HG03097 (cell line): ENCODE data around the gene FGF12.

Experiments
- ATAC-seq: cut with Tn5 transposase; IDR thresholded peaks from one replicate; pipeline ENCODE4 v1.9.1; 2021; ENCODE audit not compliant: unreplicated experiment, low FRiP score

FGF12 gene

DNA sequence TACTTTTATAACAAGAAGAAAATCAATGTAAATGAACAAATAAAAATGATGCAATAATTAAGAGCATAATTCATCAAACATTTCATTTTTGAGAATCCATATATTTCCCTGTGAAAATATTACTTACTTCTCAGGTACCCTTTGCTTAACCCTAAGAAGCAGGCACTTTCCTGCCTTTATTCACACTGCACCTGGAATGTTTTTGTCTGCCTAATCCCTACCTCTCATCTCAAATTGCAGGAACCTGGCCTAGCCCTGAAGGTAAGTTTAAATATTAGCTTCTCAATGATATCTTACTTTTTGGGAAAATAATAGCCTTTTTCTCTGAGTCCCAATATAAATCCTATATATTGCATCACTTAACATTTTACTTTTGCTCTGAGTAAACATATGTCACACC, 559.1 kb downstream of the FGF12 start:
- no peak for ATAC-seq

DNA sequence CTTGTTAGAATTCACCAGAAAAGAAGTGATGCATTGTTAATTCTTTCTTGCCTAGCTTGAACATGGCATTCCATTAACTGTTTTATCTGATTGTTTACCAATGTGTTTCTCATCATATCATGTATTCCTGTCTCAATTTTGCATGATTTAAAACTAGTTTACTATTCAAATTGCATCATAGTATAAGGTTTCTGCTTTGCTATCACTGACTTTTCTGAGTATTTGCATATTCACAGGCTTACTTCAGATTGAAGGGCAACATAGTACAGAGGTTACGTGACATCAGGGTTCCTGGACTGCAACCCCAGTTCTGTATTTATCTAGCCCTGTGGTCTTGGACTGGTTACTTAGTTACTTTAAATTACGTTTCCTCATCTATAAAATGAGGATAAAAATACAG, 561.8 kb downstream of the FGF12 start:
- no peak for ATAC-seq

DNA sequence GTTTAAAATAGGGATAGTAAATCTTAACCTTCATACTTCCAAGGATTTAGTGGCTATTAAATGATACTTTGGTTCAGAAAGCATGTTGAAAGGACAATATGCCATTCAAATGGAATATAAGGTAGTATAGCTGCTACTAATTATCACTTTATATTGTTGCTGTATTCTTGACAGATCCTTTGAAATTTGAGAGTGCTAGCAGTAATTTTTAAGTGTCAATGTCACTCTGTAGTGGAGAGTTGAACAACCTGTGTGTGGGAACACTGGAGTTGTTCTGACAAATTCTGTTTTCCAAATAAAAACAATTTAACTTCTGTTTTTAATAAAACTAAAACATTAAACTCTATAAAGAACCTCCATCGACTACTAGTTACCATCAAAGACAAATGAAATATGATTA, 565.7 kb downstream of the FGF12 start:
- ATAC-seq: no peak

GRCh38 chr3:192156382-192156781, 571.0 kb downstream of the FGF12 start:
- no peak for ATAC-seq

GRCh38 chr3:192155194-192155593, 572.1 kb downstream of the FGF12 start:
- ATAC-seq: no peak

DNA sequence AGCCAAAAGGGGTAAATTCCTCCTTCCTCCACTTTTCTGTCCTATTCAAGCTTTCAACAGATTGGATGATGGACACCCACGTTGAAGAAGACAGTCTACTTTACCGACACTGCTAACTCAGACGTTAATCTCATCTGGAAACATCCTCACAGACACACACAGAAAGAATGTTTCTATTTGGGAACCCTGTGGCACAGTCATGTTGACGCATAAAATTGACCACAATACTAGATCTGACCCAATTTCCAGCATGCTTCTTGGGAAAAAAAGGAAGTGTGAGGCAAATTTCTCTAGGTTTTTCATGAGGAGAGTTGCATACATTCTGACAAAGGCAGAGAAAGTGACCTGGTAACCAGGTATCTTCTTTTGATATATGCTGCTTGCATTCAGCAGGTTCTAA, 594.1 kb downstream of the FGF12 start:
- no peak for ATAC-seq

DNA sequence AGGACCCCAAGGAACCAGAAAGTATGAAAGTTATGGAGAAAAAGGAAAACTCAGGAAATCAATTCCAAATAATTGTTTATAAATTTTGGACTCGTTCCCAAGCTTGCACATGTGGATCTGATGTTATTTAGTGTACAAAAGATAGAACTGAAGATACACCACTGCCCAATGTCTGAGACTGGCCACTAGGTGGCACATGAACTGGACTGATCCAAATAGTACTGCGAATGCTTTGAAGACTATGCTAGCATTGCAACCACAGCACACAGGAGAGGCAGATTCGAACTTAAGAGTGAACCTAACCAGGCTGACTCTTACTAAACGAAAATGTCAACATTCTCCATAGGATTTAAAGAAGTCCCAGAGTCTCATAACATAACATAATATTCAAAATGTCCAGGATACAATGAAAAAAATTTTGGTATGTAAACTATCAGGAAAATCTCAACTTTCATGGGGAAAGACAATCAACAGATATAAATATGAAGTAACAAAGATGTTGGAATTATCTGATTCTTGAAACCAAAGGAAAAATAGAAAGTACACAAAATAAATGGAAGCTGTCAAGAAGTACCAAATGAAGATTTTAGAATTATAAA, 596.7 kb downstream of the FGF12 start:
- ATAC-seq: peak; percentile 87

GRCh38 chr3:192129586-192129985, 597.8 kb downstream of the FGF12 start:
- no peak for ATAC-seq

- no peak for ATAC-seq
Measured at GRCh38 chr3:192128922-192129321, 598.4 kb downstream of the FGF12 start.

DNA sequence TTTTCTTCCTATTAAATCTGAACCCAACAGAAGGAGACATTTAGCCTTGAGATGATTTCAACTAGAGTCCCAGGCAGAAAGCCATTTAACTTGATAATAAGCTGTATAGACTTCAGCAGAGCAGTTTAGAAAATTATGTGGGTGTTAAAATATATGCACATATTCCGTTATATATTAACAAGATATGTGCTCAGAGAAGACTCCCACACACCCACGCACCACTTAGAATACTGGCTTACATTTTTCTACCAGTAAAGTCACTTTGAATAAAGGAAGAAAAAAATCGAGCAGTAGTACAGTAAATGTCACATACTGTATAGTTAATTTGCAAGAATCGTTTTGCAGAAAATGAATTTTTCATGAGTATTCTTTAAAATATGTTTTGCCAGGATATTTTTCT, 599.3 kb downstream of the FGF12 start:
- no peak for ATAC-seq

- ATAC-seq: peak; percentile 57
Measured at GRCh38 chr3:192122832-192123594, 604.3 kb downstream of the FGF12 start.

GRCh38 chr3:192121923-192122322, 605.4 kb downstream of the FGF12 start:
- no peak for ATAC-seq

- no peak for ATAC-seq
Measured at GRCh38 chr3:192108820-192109219, 618.5 kb downstream of the FGF12 start.

GRCh38 chr3:192106543-192106942, 620.8 kb downstream of the FGF12 start:
- no peak for ATAC-seq

DNA sequence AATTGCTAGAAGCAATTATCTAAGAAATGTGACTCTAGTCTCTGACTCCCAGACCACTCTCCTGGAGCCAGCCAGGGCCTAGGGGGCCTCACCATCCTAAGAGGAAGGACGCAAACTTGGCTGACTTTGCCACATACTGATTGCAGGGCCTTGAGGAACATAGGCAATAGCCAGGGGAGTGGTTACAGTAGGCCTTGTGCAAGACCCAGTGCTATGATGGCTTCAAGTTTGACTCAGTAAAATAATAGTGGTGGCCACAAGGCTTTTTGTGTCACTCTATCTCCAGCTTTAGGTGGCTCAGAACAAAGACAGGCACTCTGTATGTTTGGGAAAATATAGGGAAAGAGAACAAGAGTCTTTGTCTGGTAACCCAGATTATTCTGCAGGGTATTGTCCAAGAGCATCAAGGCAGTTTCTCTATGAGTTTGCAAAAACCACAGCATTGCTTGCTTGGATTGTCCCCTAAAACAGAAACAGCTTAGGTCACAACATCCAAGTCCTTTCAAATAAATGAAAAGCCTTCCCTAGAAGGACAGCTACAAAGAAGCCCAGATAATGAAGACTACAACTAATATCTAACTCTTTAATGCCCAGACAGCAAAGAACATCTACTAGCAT, 634.8 kb downstream of the FGF12 start:
- ATAC-seq: no peak

- ATAC-seq: no peak
Measured at GRCh38 chr3:192091831-192092230, 635.5 kb downstream of the FGF12 start.

DNA sequence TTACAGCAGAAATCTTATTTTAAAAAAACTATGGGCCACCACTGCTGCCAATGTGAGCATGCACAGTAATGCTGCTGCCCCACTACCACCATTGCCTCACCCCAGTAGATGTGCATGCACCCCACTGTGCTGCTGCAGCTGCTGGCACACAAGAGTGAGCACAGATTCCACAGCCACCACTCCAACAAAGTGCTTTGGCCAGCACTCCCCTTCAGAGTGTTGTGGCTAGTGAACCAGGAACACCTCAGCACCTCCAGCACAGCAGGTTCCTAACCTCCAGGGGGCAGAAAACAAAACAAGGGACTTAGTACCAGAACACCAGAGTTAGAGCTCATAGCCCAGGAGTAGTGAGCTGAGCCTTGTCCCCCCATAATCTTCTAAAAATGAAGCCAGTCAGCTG, 636.8 kb downstream of the FGF12 start:
- ATAC-seq: no peak
